Measurements from ENCODE around the gene SLC25A39.
A peak's percentile ranks its signal among the peaks of the same experiment; 100 is the strongest.

The SLC25A39 gene

GRCh38 chr17:44355642-44356099 is 31.0 kb upstream of the SLC25A39 start:
- H3K36me3 ChIP-seq (ENCODE audit: control insufficient read depth, insufficient read depth, low read length): no peaks in the 10 kb centered on the region
- no peak overlapping the region for H2AK5ac ChIP-seq (ENCODE audit: low read length)
- no peaks in the 10 kb centered on the region for H3K79me1 ChIP-seq (ENCODE audit: low read length)
- no CpG with 5 or more reads among the region's 17 CpGs for WGBS (ENCODE audit: extremely low coverage, insufficient coverage, low lambda C conversion rate)
- no peak overlapping the region for H3K18ac ChIP-seq (ENCODE audit: low read length)
- H3K4ac ChIP-seq (ENCODE audit: low read depth, low read length): no peak overlapping the region
- no peak overlapping the region for H2BK15ac ChIP-seq (replicated peaks; ENCODE audit: low read depth)
- no peak overlapping the region for H3K4me2 ChIP-seq (ENCODE audit: low read length)
- no peak overlapping the region for H4K5ac ChIP-seq (ENCODE audit: low read length)
- DNase-seq: no peak
- no peaks in the 10 kb centered on the region for H3K79me2 ChIP-seq (ENCODE audit: control insufficient read depth, insufficient read depth, low read length)
- H2BK5ac ChIP-seq (ENCODE audit: low read length): no peak overlapping the region
- H2BK120ac ChIP-seq (ENCODE audit: low read depth, low read length): no peak overlapping the region
- H3K4me3 ChIP-seq (ENCODE audit: low read length): no peak overlapping the region
- H4K8ac ChIP-seq (ENCODE audit: low read depth, low read length): no peak overlapping the region
- H3K56ac ChIP-seq (ENCODE audit: low read length): no peak overlapping the region
- no peaks in the 10 kb centered on the region for H3K27me3 ChIP-seq (ENCODE audit: insufficient read depth, low read length, poor library complexity)
- no peaks in the 10 kb centered on the region for H3K4me1 ChIP-seq (ENCODE audit: control insufficient read depth, low read depth, low read length)
- H3K23ac ChIP-seq (ENCODE audit: low read length): no peak overlapping the region
- no peak overlapping the region for H3K27ac ChIP-seq (ENCODE audit: low read depth, low read length)
- H3K9ac ChIP-seq (ENCODE audit: low read length): no peak overlapping the region

- H2AK5ac ChIP-seq (ENCODE audit: low read length): no peak overlapping the region
- H3K79me2 ChIP-seq (ENCODE audit: control insufficient read depth, insufficient read depth, low read length): no peaks in the 10 kb centered on the region
- H3K4me3 ChIP-seq (ENCODE audit: low read length): no peak overlapping the region
- H2BK5ac ChIP-seq (ENCODE audit: low read length): no peak overlapping the region
- H4K5ac ChIP-seq (ENCODE audit: low read length): no peak overlapping the region
- no peak overlapping the region for H3K4ac ChIP-seq (ENCODE audit: low read depth, low read length)
- peak overlapping the region; percentile 62 for H3K4me2 ChIP-seq (ENCODE audit: low read length)
- H3K56ac ChIP-seq (ENCODE audit: low read length): peak overlapping the region; percentile 79
- no peak overlapping the region for H2BK120ac ChIP-seq (ENCODE audit: low read depth, low read length)
- no peaks in the 10 kb centered on the region for H3K4me1 ChIP-seq (ENCODE audit: control insufficient read depth, low read depth, low read length)
- H3K79me1 ChIP-seq (ENCODE audit: low read length): no peaks in the 10 kb centered on the region
- no peaks in the 10 kb centered on the region for H3K36me3 ChIP-seq (ENCODE audit: control insufficient read depth, insufficient read depth, low read length)
- no CpG with 5 or more reads among the region's 77 CpGs for WGBS (ENCODE audit: extremely low coverage, insufficient coverage, low lambda C conversion rate)
- peak overlapping the region; percentile 70 for H3K9ac ChIP-seq (ENCODE audit: low read length)
- H3K27me3 ChIP-seq (ENCODE audit: insufficient read depth, low read length, poor library complexity): no peaks in the 10 kb centered on the region
- no peak overlapping the region for H3K27ac ChIP-seq (ENCODE audit: low read depth, low read length)
- DNase-seq: peak; percentile 82
- no peak overlapping the region for H3K23ac ChIP-seq (ENCODE audit: low read length)
- H2BK15ac ChIP-seq (replicated peaks; ENCODE audit: low read depth): no peak overlapping the region
- H4K8ac ChIP-seq (ENCODE audit: low read depth, low read length): no peak overlapping the region
- no peak overlapping the region for H3K18ac ChIP-seq (ENCODE audit: low read length)
Measured at GRCh38 chr17:44354582-44355561, 30.2 kb upstream of the SLC25A39 start.

- H3K4me2 ChIP-seq (ENCODE audit: low read length): peak overlapping the region; percentile 66
- no peaks in the 10 kb centered on the region for H3K27me3 ChIP-seq (ENCODE audit: insufficient read depth, low read length, poor library complexity)
- peak; percentile 45 for DNase-seq
- H3K79me2 ChIP-seq (ENCODE audit: control insufficient read depth, insufficient read depth, low read length): no peaks in the 10 kb centered on the region
- H3K18ac ChIP-seq (ENCODE audit: low read length): no peak overlapping the region
- H3K27ac ChIP-seq (ENCODE audit: low read depth, low read length): no peak overlapping the region
- no peak overlapping the region for H2BK15ac ChIP-seq (replicated peaks; ENCODE audit: low read depth)
- H3K56ac ChIP-seq (ENCODE audit: low read length): peak overlapping the region; percentile 86
- peak overlapping the region; percentile 43 for H3K9ac ChIP-seq (ENCODE audit: low read length)
- no peak overlapping the region for H4K8ac ChIP-seq (ENCODE audit: low read depth, low read length)
- H3K4ac ChIP-seq (ENCODE audit: low read depth, low read length): no peak overlapping the region
- no peak overlapping the region for H2BK120ac ChIP-seq (ENCODE audit: low read depth, low read length)
- H3K23ac ChIP-seq (ENCODE audit: low read length): peak overlapping the region; percentile 80
- H3K36me3 ChIP-seq (ENCODE audit: control insufficient read depth, insufficient read depth, low read length): no peaks in the 10 kb centered on the region
- no CpG with 5 or more reads among the region's 98 CpGs for WGBS (ENCODE audit: extremely low coverage, insufficient coverage, low lambda C conversion rate)
- no peak overlapping the region for H2BK5ac ChIP-seq (ENCODE audit: low read length)
- H3K79me1 ChIP-seq (ENCODE audit: low read length): no peaks in the 10 kb centered on the region
- H3K4me3 ChIP-seq (ENCODE audit: low read length): peak overlapping the region; percentile 22
- no peak overlapping the region for H4K5ac ChIP-seq (ENCODE audit: low read length)
- H3K4me1 ChIP-seq (ENCODE audit: control insufficient read depth, low read depth, low read length): no peaks in the 10 kb centered on the region
- no peak overlapping the region for H2AK5ac ChIP-seq (ENCODE audit: low read length)
Measured at GRCh38 chr17:44353672-44354331, 29.2 kb upstream of the SLC25A39 start.

GRCh38 chr17:44352828-44353671 is 28.4 kb upstream of the SLC25A39 start:
- WGBS (ENCODE audit: extremely low coverage, insufficient coverage, low lambda C conversion rate): no CpG with 5 or more reads among the region's 22 CpGs
- Histone ChIP-seq H3K56ac (ENCODE audit: low read length) (peak overlapping the region; percentile 86), H4K5ac (ENCODE audit: low read length) (no peak overlapping the region), H3K4me3 (ENCODE audit: low read length) (no peak overlapping the region), H3K79me2 (ENCODE audit: control insufficient read depth, insufficient read depth, low read length) (no peaks in the 10 kb centered on the region), H3K4ac (ENCODE audit: low read depth, low read length) (no peak overlapping the region), H2AK5ac (ENCODE audit: low read length) (no peak overlapping the region), H3K23ac (ENCODE audit: low read length) (no peak overlapping the region), H3K4me1 (ENCODE audit: control insufficient read depth, low read depth, low read length) (no peaks in the 10 kb centered on the region), H3K27me3 (ENCODE audit: insufficient read depth, low read length, poor library complexity) (no peaks in the 10 kb centered on the region), H3K4me2 (ENCODE audit: low read length) (peak overlapping the region; percentile 12), H3K27ac (ENCODE audit: low read depth, low read length) (no peak overlapping the region), H2BK15ac (replicated peaks; ENCODE audit: low read depth) (no peak overlapping the region), H3K9ac (ENCODE audit: low read length) (peak overlapping the region; percentile 43), H4K8ac (ENCODE audit: low read depth, low read length) (no peak overlapping the region), H2BK120ac (ENCODE audit: low read depth, low read length) (no peak overlapping the region), H3K79me1 (ENCODE audit: low read length) (no peaks in the 10 kb centered on the region), H2BK5ac (ENCODE audit: low read length) (no peak overlapping the region), H3K36me3 (ENCODE audit: control insufficient read depth, insufficient read depth, low read length) (no peaks in the 10 kb centered on the region), H3K18ac (ENCODE audit: low read length) (no peak overlapping the region)
- DNase-seq: no peak

- Histone ChIP-seq H2BK15ac (replicated peaks; ENCODE audit: low read depth) (no peak overlapping the region), H3K23ac (ENCODE audit: low read length) (no peak overlapping the region), H2AK5ac (ENCODE audit: low read length) (no peak overlapping the region), H2BK5ac (ENCODE audit: low read length) (no peak overlapping the region), H4K8ac (ENCODE audit: low read depth, low read length) (no peak overlapping the region), H3K4me1 (ENCODE audit: control insufficient read depth, low read depth, low read length) (no peaks in the 10 kb centered on the region), H3K27ac (ENCODE audit: low read depth, low read length) (no peak overlapping the region), H3K79me2 (ENCODE audit: control insufficient read depth, insufficient read depth, low read length) (no peaks in the 10 kb centered on the region), H4K5ac (ENCODE audit: low read length) (no peak overlapping the region), H3K4ac (ENCODE audit: low read depth, low read length) (no peak overlapping the region), H2BK120ac (ENCODE audit: low read depth, low read length) (no peak overlapping the region), H3K9ac (ENCODE audit: low read length) (no peak overlapping the region), H3K79me1 (ENCODE audit: low read length) (no peaks in the 10 kb centered on the region), H3K4me3 (ENCODE audit: low read length) (no peak overlapping the region), H3K4me2 (ENCODE audit: low read length) (no peak overlapping the region), H3K36me3 (ENCODE audit: control insufficient read depth, insufficient read depth, low read length) (no peaks in the 10 kb centered on the region), H3K56ac (ENCODE audit: low read length) (no peak overlapping the region), H3K18ac (ENCODE audit: low read length) (no peak overlapping the region), H3K27me3 (ENCODE audit: insufficient read depth, low read length, poor library complexity) (no peaks in the 10 kb centered on the region)
- no CpG with 5 or more reads among the region's 36 CpGs for WGBS (ENCODE audit: extremely low coverage, insufficient coverage, low lambda C conversion rate)
- DNase-seq: no peak
Measured at GRCh38 chr17:44351961-44352827, 27.6 kb upstream of the SLC25A39 start.
